Activated T-cell treated with anti-CD3 and anti-CD28 coated beads for 1 hour (primary cell): Measurements from ENCODE around the gene NCOA7.
"Not testable (repeated sequence)": the region's sequence is repeated elsewhere in the genome, so short reads cannot be mapped to it uniquely, and the experiment has no call there.

ENCODE experiments used
- DNase-seq: peaks from one replicate; pipeline ENCODE4 v3.0.0-alpha.2; 2020; ENCODE audit warnings: low read depth

NCOA7 gene

DNA sequence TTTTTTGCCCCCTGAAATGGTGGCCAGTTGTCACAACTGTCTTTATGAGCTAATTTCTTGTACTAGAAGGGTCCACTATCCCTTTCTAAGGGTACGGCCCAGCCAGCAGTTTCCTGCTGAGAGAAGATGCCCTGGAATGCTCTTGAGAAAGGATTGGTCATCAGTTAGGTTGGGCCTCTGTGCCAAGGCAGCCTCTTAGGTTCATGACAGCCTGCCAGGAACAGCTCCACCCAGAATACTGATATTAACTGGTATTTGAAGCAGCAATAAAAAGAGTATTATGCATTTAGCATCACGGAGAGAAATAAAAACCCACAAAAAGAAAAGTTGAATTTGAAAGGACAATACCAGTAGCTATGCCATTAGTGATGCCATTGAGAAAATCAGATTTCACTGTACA lies 156.9 kb downstream of the NCOA7 start:
- DNase-seq: no peak

DNA sequence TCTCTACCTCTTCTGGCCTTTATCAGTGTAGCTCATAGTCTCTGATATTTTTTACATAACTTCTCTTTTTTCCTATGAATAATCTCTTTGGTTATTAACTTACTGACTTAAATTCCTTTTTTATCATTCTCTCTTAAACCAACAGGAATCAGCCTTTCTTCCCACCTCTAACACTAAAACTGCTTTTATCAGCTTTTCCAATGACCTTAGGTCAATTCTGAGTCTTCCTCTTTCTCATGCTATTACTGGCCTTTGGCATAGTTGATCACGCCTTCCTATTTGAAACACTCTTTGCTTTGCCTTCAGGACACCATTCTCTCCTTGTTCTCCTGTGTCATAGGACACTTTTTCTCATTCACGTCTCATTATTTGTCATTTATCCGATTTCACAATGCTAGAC lies 157.7 kb downstream of the NCOA7 start:
- no peak for DNase-seq

DNA sequence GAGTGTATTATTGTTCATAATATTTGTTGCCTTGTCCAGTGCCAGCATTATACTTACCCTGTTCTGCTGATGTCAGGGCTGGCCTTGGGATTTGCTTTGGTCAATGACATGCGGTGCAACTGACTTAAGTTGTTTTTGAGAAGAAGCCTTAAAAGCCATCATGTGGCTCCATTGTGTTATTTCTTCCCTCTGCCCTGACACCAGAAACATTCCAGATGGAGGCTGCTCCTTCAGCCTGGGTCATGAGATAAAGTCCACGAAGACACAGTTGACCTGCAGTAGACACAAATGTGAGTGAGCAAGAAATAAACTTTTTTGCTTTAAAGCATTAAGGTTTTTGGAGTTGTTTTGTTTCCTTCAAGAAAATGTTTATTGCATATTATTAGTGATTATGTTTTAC lies 158.3 kb downstream of the NCOA7 start:
- no peak for DNase-seq

DNA sequence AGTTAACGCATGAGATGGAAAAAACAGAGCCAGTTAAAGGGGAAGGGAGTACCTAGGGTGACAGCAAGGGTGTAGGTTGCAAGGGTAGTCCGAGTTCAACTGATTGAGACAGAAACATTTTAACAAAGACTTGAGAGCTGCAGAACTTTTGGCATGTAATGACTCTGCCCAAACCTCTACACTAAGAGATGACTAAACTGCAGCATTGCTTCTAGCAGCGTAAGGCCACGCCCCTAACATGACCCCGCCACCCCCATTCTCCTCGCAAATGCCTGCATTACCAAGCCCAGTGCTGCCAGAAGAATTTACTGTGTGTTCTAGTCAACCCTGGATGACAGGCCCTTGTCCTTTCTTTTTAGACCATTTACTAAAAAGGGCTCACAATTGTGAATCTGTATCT lies 159.5 kb downstream of the NCOA7 start:
- DNase-seq: no peak

DNA sequence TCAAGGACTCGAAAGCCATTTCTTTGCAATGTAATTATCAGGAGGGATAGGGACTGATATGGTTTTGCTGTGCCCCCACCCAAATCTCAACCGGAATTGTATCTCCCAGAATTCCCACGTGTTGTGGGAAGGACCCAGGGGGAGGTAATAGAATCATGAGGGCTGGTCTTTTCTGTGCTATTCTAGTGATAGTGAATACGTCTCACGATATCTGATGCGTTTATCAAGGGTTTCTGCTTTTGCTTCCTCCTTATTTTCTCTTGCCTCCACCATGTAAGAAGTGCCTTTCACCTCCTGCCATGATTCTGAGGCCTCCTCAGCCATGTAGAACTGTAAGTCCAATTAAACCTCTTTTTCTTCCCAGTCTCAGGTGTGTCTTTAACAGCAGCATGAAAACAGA lies 160.0 kb downstream of the NCOA7 start:
- not testable (repeated sequence) for DNase-seq

DNA sequence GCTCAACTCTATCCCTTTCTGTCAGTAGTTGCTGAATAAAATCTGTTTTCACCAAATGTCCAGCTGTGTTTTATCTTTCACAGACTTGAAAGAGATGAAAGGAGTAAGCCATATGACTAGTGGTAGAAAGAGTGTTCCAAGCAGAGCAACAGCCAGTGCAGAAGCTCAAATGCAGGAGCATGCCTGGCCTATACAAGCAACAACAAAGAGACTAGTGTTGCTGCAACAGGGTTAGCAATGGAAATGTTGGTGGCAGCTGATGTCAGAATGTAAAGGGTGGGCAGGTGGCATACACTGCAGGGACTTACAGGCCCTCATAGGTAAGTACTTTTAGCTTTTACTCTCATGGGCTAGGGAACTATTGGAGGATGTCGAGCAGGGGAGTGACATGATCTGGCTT lies 160.6 kb downstream of the NCOA7 start:
- DNase-seq: no peak

DNA sequence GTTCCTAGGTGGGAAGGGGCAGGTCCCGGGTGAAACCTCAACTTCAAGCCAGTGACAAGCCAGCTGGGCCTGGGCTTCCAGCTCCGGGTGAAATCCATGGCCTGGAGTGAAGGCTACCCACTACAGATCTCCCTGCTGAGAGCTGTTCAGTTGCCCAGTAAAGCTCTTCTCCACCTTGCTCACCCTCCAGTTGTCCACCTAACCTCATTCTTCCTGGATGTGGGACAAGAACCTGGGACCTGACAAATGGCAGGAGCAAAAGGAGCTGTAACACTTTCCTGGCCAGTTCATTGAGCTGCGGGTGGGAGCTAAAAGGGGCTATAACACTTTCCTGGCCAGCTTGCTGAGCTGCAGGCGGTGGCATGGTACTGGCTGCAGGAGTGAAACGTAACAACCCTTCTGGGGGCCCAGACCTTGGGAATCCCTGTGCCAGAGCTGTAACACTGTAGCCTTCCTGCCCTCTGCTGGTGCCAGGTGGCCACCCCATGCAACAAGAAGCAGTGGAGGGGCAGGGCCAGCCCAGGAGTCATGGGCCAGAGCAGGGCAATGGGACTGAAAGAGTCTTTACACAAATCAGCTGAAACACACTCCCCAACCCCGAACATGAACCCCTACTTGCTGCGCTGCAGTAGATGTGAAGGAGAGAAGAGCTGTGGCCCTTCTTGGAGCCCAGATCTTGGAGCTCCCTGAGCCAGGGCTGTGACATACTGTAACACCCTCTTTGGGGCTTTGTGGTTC lies 162.2 kb downstream of the NCOA7 start:
- no peak for DNase-seq

DNA sequence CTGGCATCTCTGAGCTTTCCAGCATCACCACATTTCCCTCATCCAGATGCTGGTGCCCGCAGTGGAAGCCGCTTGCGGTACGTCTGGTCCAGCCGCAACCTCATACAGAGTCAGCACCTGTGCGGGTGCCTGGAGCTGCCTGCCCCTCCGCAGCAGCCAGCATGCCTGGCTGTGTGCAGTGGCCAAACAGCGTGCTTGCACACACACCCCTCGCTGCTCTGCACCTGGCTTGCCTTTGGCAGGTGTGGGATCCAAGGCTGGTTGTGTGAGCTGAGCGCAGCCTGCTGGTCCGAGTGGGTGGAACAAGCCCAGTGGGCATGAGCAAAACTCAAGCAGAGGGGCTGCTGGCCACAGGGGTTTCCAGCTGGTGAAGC lies 162.7 kb downstream of the NCOA7 start:
- no peak for DNase-seq

DNA sequence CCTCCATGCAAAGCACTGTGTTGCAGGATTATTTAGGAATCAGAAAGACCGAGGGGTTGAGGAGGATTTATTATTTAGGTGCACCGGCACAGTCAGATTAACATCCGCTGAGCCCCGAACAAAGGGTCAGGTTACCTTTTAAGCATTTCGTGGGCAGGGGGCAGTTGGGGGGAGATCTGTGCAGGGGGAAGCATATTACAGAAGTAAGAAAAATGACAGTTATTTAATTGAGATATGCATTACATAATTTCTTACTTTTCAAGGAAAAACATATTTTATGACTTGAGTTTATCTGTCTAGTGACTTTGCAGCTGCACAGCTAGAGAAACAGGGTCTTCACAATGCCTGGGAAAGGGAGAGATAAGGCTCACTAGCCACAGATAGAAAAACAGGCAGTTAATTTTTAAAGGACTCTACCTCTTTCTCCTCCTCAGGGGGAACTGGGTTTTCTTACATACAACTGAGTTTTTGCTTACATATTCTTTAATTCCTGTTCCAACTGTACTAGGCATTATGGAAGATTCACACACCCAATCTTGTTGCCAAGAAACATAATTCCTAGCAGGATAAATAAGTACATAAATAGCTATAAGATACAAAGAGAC lies 164.1 kb downstream of the NCOA7 start:
- no peak for DNase-seq

DNA sequence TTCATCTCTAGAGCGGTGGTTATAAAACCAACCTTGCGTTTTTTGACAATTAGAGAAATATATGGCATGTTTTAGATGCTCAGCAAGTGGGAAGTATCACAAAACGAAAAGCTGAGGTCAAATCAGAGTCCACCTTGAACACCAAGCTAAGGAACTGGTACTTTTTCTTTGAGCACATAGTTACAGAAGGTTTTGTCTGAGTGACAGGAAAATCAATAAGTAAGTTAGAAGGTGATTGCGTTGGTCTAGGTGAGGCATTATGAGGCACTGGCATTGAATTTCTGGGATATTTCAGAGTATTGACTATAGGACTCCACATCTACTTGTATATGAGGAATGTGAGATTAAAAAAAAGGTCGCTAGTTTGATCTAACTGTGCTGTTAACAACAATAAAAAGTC lies 165.2 kb downstream of the NCOA7 start:
- DNase-seq: no peak

DNA sequence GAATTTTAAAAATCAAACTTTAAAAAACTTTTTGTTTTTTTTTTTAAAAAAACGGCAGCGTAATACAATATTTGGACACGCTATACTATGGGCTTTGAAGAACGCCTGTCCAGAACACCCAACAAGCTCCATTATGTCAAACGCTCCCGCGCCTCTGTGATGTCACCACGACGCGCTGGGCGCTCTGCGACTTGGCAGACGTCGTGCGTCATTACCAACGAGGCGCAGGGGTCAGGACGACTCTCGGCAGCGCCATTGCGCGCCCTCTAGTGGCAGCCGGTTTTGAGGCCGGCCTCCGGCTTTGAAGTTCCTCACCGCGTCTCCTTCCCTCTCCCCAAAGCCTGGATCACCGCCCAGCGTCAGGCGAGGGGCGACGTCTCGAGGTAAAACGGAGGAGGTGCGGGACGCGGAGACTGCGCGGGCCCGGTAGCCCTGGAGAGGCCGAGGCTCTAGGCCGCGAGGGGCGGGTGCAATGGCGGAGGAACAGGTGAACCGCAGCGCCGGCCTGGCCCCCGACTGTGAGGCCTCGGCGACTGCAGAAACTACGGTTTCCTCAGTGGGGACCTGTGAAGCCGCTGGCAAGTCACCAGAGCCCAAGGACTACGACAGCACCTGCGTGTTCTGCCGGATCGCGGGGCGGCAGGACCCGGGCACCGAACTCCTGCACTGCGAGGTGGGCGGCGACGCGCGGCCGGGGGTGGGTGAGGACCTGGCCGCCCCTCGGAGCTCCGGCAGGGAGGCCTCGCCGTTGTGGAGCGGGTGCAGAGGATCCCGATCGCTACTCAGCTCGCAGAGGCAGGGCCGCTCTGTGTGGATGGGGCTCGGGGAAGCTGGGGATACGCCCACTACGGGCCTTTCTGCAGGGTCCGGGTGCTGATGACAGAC lies 166.0 kb downstream of the NCOA7 start, which contains the start of gene HINT3:
HINT3 (plus strand) TSS at position 265 of the 885 bp plus-strand sequence; CDS start at position 473, 208 bp downstream.
- DNase-seq: peak; percentile 98

DNA sequence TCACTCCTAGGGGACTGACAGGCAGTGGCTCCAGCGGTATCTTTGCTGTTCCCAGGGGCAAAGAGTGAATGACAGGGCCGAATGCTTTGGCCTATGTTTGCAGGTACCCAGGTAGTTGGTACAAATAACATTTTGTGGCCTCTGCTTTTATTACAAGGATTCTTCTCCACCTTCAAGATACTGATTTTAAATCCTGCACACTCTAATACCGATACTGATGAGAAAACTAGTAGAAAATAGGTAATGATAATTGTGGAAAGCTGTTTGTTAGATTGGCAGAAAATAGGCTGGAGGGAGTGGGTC lies 166.6 kb downstream of the NCOA7 start:
- DNase-seq: no peak

DNA sequence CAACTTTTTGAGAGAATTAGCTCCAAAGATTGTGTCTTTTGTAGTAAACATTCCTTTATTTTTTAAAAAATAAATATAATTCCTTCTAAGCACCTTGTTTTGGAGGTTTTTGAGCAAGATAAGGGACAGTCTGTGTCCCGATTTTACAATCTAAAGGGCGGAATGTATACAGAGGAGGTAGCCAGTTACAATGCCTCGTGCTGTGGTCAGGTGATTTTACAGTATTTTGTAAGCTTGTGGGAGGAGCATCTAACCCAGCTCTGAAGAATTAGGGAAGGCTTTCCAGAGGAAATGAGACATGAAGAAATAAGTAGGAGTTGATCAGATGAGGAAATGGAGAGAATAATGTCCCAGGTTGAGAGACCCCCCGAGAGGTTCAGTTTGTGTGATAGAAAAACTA lies 167.1 kb downstream of the NCOA7 start:
- no peak for DNase-seq

DNA sequence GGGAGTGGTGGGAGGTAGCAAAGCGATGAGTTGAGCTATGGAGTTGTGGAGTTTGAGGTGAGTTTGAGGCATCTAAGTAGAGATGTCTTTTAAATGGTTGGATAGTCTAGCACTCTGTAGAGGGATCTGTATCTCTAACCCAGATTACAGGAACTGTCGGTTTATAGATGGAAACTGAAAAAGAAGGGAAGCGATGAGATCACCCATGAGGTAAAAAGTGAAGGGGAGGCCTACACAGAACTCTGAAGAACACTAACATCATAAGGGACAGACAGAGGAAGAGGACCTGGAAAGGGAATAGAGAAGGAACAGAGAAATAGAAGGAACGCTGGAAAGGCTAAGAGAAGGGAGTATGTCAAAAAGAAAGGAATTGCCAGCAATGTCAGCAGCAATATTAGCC lies 168.3 kb downstream of the NCOA7 start:
- DNase-seq: no peak

DNA sequence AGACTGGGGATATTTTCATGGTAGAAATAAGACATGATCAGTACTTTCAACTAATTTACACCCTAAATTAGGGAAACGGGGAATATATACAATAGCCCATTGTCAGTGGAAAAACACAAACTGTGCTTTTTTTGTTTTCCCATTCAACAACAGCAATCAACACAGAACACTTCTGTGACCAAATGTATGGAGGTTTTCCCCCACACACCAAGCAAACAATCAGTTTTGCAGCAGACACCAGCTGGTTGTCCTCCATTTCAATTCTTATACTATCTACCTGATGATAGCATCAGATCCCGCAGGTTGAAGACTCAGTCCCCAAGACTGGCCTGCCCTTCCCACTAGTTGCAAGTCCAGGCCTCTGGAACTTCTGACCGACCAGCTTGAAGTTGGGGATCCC lies 170.4 kb downstream of the NCOA7 start:
- DNase-seq: no peak

DNA sequence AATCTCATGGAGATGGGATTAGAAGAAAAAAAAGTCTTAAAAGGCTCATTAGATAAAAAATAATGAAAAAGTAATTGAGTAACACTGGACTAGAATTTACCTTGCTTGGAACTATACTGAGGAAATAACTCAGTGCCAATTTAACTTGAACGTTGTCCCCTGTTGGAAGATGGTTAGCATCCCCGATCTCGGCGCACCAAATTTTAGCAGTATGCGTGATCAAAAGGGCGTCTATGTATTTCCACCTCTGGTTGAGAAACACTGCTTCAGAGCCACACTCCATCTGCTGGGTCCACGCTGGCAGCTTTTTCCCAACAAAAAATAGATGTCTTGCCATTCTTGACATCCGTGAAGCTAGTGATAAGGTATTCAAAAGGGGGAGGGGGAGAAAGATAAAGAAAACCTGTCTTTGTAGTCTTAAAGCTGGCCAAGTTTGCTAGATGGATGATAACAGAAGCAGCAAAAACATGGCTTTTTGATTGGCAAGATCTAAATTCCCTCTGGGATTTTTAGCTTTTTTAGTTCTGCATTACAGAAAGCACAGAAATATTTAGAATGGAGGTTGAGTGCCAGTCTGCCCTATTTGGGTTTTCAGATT lies 172.2 kb downstream of the NCOA7 start:
- DNase-seq: no peak

DNA sequence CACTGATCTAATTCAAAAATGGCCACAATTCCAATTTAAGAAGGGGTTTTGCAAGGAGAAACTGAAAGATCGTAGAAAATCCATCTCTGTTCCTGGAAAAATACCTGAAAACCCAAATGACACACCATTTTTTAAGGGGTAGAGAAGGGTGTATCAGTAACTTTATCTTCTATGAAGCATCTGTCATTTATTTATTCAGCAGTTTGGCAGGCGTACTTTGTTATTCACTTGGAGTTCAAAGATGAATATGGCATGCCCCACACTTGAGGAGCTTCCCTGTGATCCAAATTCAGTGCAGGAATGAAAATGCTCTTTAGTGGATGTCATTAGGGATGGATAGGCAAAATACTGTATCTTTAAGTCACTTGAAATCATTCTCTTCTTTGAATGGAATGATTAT lies 173.1 kb downstream of the NCOA7 start:
- DNase-seq: no peak

DNA sequence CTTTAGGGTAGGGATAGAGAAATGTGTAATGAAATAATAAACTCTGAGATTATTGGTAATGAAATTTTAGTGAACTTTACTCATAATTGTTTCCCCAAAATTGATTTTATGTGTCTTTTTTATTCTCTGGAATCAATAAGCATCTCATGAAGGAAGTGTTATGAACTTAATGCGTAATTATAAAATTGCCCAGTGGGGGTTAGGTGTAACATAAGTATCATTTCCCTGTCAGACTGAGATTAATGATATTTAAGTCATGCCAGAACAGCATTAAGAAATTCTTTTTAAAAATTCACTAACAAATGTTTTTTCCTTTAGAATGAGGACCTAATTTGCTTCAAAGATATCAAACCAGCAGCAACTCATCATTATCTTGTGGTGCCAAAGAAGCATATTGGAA lies 175.8 kb downstream of the NCOA7 start:
- no peak for DNase-seq

DNA sequence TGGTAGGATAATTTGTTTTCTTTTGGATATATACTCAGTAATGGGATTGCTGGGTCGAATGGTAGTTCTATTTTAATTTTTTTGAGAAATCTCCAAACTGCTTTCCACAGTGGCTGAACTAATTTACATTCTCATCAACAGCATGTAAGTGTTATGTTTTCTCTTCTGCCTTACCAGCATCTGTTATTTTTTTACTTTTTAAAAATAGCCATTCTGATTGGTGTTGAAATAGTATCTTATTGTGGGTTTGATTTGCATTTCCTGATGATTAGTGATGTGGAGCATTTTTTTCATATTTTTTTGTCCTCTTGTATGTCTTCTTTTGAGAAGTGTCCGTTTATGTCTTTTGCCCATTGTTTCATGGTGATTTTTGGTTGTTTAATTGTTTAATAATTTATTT lies 177.7 kb downstream of the NCOA7 start:
- no peak for DNase-seq

DNA sequence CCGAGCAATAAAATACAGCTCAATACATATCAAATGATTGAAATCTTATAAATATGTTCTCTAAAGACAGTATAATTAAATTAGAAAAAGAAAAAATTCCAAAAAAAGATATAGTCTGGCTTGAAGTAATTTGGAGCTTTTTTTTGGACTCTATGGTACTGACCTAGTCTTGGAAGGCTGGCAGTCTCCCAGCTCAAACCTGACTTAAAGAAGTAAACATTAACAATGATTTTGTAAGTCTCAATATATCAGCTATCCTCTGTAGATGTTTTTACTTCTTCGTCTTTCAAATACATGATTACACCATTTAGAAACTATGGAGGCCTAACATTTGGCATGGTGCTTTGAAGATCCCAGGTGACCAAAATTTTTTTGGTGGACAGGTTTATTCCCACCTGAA lies 180.0 kb downstream of the NCOA7 start:
- no peak for DNase-seq

DNA sequence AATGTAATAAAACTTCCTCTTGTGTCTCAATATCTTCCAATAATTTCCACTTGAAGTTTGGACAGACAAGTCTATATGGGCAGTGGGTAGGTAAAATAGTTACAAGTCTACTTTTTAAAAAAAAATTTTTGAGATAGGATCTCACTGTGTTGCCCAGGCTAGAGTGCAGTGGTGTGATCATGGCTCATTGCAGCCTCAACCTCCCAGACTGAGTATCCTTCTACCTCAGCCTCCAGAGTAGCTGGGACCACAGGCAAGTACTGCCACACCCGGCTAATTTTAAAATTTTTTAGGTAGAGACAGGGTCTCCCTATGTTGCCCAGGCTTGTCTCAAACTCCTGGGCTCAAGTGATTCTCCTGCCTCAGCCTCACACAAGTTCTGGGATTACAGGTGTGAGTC lies 181.7 kb downstream of the NCOA7 start:
- DNase-seq: not testable (repeated sequence)

DNA sequence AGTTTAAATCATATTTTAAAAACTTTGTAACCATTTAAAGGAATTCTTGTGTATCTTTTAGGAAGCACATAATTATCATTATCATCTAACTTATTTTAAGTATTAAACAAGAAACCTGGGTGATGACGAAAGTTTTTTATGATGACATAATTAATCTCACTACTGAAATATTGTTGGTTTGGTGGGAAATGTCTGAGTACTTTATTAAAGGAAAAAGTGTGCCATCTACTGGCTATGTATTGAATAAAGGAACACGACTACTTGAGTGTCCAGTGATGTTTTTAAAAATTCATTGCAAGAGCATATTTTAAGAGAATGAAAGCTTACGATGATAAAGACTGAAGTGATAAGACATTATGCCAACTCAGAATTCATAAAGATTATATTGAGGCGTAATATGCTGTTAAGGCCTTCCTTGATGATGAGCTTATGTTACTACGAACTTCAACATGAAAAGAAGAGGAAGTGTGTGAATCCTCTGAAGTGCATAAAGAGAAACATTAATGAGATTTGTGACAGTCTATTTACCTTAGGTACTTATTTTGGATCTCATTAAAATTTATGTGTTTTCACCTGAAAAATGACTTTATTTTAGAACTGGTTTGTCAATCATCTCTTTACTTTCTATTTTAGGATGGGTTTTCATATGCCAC lies 183.6 kb downstream of the NCOA7 start:
- DNase-seq: no peak
